Right cardiac atrium (tissue), 5 donors: Measurements from ENCODE around the gene ALDH3B2. TPM values are rescaled to one million over a fixed set of nuclear protein-coding genes. Genes with fewer than 3 reads are reported as not detected.

ENCODE experiments used
- ATAC-seq, 2 donors: fragments of 200-7000 bp; cut with Tn5 transposase; one replicate each; pipeline versions ENCODE4 v1.8.0 to v1.9.1; 2020; ENCODE audit warnings: moderate library complexity in 2 of 2, mild to moderate bottlenecking in 1 of 2
- DNase-seq, 3 donors: peaks; one replicate each; pipeline ENCODE4 v3.0.0-alpha.2; 2020
- H3K27ac ChIP-seq: one replicate; pipeline ENCODE4 v1.5.1; 2013; ENCODE audit warnings: mild to moderate bottlenecking, low read length, control low read depth, moderate library complexity
- H3K27me3 ChIP-seq: one replicate; pipeline ENCODE4 v1.6.1; 2013; ENCODE audit not compliant: control insufficient read depth, insufficient read depth
- H3K4me1 ChIP-seq: one replicate; pipeline ENCODE4 v1.6.1; 2013; ENCODE audit warnings: low read length; ENCODE audit not compliant: control insufficient read depth, insufficient read depth
- H3K4me3 ChIP-seq: one replicate; pipeline ENCODE4 v1.5.1; 2013; ENCODE audit warnings: low read length, control low read depth
- H3K9me3 ChIP-seq: one replicate; pipeline ENCODE4 v1.6.1; 2013; ENCODE audit warnings: low read length; ENCODE audit not compliant: control insufficient read depth
- WGBS: extraction: QIAGEN DNeasy Blood & Tissue Kit; methylation state at CpG from one replicate; pipeline ENCODE4 v1.1.7; 2013; 5-methylcytosine and 5-hydroxymethylcytosine counted together
- intact Hi-C, 4 donors: fragments of 100-400 bp; cut with DNase I; formaldehyde crosslinking; loops; one replicate each; pipeline versions ENCODE4 v1.11.0 to v1.14.0; 2022 to 2023
- polyA plus RNA-seq: library from polyadenylated mRNA; stranded (reverse); fragments of 200-250 nt; gene quantifications from one replicate; pipeline ENCODE4 v1.2.3, GENCODE V29; 2013
- total RNA-seq, 4 donors: library from RNA; stranded (reverse); fragmentation: NEBNext Ultra II Directional; extraction: Animal tissue kit (Norgen Biotek cat#: 25700); gene quantifications; one replicate each; pipeline ENCODE4 v1.2.1, GENCODE V29; 2021
- donor health status: healthy with polysubstance abuse.
- donor health status: DM: no; HTN: yes; CAD: no.
- donor health status: DM: no; HTN: no; CAD: no.
- donor health status: DM: no; HTN: yes; CAD: no; lungs with severe emphysema.
- donor health status: DM: yes; HTN: yes; CAD: no.

ALDH3B2 gene
- total and polyA plus RNA-seq, 5 donors, result not detected

GRCh38 chr11:67700548-67701262 lies 26.3 kb upstream of the ALDH3B2 start:
- WGBS, result 78% methylated on average over 11 of the region's 11 CpGs
- H3K27me3 ChIP-seq, result no peaks in the 10 kb centered on the region
- ATAC-seq (no peak), DNase-seq (no peak)
- no peaks in the 10 kb centered on the region for H3K9me3 ChIP-seq
- H3K27ac ChIP-seq, result no peak overlapping the region
- no peaks in the 10 kb centered on the region for H3K4me1 ChIP-seq
- intact Hi-C loops, result no loop called here
- no peak overlapping the region for H3K4me3 ChIP-seq

GRCh38 chr11:67700141-67700540 lies 25.7 kb upstream of the ALDH3B2 start:
- no peaks in the 10 kb centered on the region for H3K27me3 ChIP-seq
- no peaks in the 10 kb centered on the region for H3K9me3 ChIP-seq
- no peak for DNase-seq
- no peak for ATAC-seq
- no peaks in the 10 kb centered on the region for H3K4me1 ChIP-seq
- 60% methylated on average over 10 of the region's 10 CpGs for WGBS
- no peak overlapping the region for H3K4me3 ChIP-seq
- intact Hi-C loops, result no loop called here
- no peak overlapping the region for H3K27ac ChIP-seq

- WGBS, result 69% methylated on average over 10 of the region's 10 CpGs
- Histone ChIP-seq H3K9me3 (no peaks in the 10 kb centered on the region), H3K27me3 (no peaks in the 10 kb centered on the region), H3K27ac (no peak overlapping the region), H3K4me3 (no peak overlapping the region), H3K4me1 (no peaks in the 10 kb centered on the region)
- DNase-seq (no peak), ATAC-seq (no peak)
- intact Hi-C loops, result no loop called here
Measured at GRCh38 chr11:67699521-67699920, 25.1 kb upstream of the ALDH3B2 start.

GRCh38 chr11:67698247-67698646 lies 23.8 kb upstream of the ALDH3B2 start:
- intact Hi-C loops, result no loop called here
- H3K4me1 ChIP-seq, result no peaks in the 10 kb centered on the region
- H3K27me3 ChIP-seq, result no peaks in the 10 kb centered on the region
- ATAC-seq, result no peak
- 75% methylated on average over 6 of the region's 6 CpGs for WGBS
- H3K27ac ChIP-seq, result no peak overlapping the region
- no peak overlapping the region for H3K4me3 ChIP-seq
- DNase-seq, result no peak
- no peaks in the 10 kb centered on the region for H3K9me3 ChIP-seq

- H3K9me3 ChIP-seq, result no peaks in the 10 kb centered on the region
- no peaks in the 10 kb centered on the region for H3K27me3 ChIP-seq
- no peak overlapping the region for H3K4me3 ChIP-seq
- intact Hi-C loops, result no loop called here
- no peak overlapping the region for H3K27ac ChIP-seq
- 85% methylated on average over 4 of the region's 4 CpGs for WGBS
- ATAC-seq (no peak), DNase-seq (no peak)
- H3K4me1 ChIP-seq, result no peaks in the 10 kb centered on the region
Measured at GRCh38 chr11:67697846-67698245, 23.4 kb upstream of the ALDH3B2 start.

GRCh38 chr11:67696998-67697397 lies 22.6 kb upstream of the ALDH3B2 start:
- no peak overlapping the region for H3K4me3 ChIP-seq
- no peaks in the 10 kb centered on the region for H3K4me1 ChIP-seq
- 92% methylated on average over 7 of the region's 7 CpGs for WGBS
- intact Hi-C loops, result no loop called here
- no peaks in the 10 kb centered on the region for H3K9me3 ChIP-seq
- ATAC-seq, result no peak
- DNase-seq, result no peak
- no peaks in the 10 kb centered on the region for H3K27me3 ChIP-seq
- H3K27ac ChIP-seq, result no peak overlapping the region

GRCh38 chr11:67695606-67696005 lies 21.2 kb upstream of the ALDH3B2 start:
- H3K4me1 ChIP-seq, result no peaks in the 10 kb centered on the region
- no peak for DNase-seq
- no peak for ATAC-seq
- intact Hi-C loops, result no loop called here
- WGBS, result 87% methylated on average over 12 of the region's 12 CpGs
- no peak overlapping the region for H3K4me3 ChIP-seq
- H3K27me3 ChIP-seq, result no peaks in the 10 kb centered on the region
- no peaks in the 10 kb centered on the region for H3K9me3 ChIP-seq
- no peak overlapping the region for H3K27ac ChIP-seq

- intact Hi-C loops, result no loop called here
- Histone ChIP-seq H3K4me3 (no peak overlapping the region), H3K9me3 (no peaks in the 10 kb centered on the region), H3K4me1 (no peaks in the 10 kb centered on the region), H3K27me3 (no peaks in the 10 kb centered on the region), H3K27ac (no peak overlapping the region)
- WGBS, result 89% methylated on average over 28 of the region's 28 CpGs
- DNase-seq, result no peak
- no peak for ATAC-seq
Measured at GRCh38 chr11:67694875-67695555, 20.6 kb upstream of the ALDH3B2 start.

- no peak for ATAC-seq
- intact Hi-C loops, result no loop called here
Measured at GRCh38 chr11:67691149-67691548, 16.7 kb upstream of the ALDH3B2 start.

GRCh38 chr11:67689178-67689577 lies 14.8 kb upstream of the ALDH3B2 start:
- 89% methylated on average over 4 of the region's 4 CpGs for WGBS
- no peak for DNase-seq

More at GRCh38 chr11:67691149-67691548, 16.7 kb upstream of the ALDH3B2 start:
- no peaks in the 10 kb centered on the region for H3K9me3 ChIP-seq
- H3K27ac ChIP-seq, result no peak overlapping the region
- H3K4me3 ChIP-seq, result no peak overlapping the region
- DNase-seq, result no peak
- no peaks in the 10 kb centered on the region for H3K27me3 ChIP-seq
- H3K4me1 ChIP-seq, result no peaks in the 10 kb centered on the region
- 42% methylated on average over 2 of the region's 2 CpGs for whole genome bisulfite sequencing

GRCh38 chr11:67687986-67688385 lies 13.6 kb upstream of the ALDH3B2 start:
- no peaks in the 10 kb centered on the region for H3K4me1 ChIP-seq
- no peaks in the 10 kb centered on the region for H3K9me3 ChIP-seq
- no peak for DNase-seq
- H3K27me3 ChIP-seq, result no peaks in the 10 kb centered on the region
- intact Hi-C loops, result no loop called here
- no peak for ATAC-seq
- WGBS, result 81% methylated on average over 2 of the region's 2 CpGs
- H3K27ac ChIP-seq, result no peak overlapping the region
- H3K4me3 ChIP-seq, result no peak overlapping the region

More at GRCh38 chr11:67689178-67689577, 14.8 kb upstream of the ALDH3B2 start:
- no peaks in the 10 kb centered on the region for H3K4me1 ChIP-seq
- H3K27me3 ChIP-seq, result no peaks in the 10 kb centered on the region
- no peaks in the 10 kb centered on the region for H3K9me3 ChIP-seq
- no peak overlapping the region for H3K4me3 ChIP-seq
- ATAC-seq, result no peak
- intact Hi-C loops, result no loop called here
- H3K27ac ChIP-seq, result no peak overlapping the region
